UCSD-AML1 (cell line): ENCODE data around the gene PHKG2.

Experiments used
- DNase-seq: peaks from one replicate; lab custom pipeline; 2025; ENCODE audit not compliant: unreplicated experiment; lab: John Stamatoyannopoulos, UW

The PHKG2 gene

GRCh38 chr16:30773826-30774225 is 25.6 kb downstream of the PHKG2 start:
- no peak for DNase-seq

GRCh38 chr16:30774367-30775130 is 26.3 kb downstream of the PHKG2 start:
- no peak for DNase-seq

- DNase-seq, result no peak
Measured at GRCh38 chr16:30775131-30775391, 26.8 kb downstream of the PHKG2 start.

DNA sequence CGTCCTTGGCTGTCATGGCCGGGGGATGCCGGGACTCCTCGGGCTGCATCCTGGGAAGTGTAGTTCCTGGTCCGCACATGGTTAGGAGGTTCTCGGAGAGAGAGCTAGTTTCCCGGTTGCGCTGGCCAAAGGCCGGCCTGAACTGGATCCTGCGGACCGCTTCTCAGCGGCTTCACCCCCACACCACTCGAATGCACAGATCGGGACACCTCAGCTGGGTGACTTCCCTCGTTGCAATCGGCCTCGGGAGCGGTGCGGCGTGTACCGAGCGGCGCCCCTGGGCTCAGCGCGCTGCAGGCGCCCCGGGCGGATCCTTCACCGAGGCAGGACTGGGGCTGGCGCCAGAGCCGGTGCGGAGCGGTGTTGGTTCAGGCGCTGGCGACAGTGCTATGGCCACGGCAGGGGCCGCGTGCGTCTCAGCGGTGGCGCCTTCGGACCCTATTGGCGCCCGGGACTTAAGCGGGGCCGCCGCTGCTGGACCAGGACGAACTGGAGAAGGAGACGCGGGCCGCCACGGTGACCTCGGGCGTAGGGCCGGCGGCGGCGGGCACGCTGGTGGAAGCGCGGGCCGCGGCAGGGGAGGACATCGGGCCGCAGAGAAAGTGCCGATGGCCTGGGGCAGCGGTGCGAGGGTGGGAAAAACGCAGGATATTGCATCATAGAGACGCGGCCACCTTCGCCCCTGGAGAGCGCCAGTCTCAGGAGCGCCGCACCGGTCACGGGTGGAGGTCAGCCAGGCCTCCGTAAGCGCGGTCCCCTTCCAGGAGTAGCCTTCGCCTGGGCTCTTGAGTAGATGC is 27.4 kb downstream of the PHKG2 start:
- peak; percentile 77 for DNase-seq

DNA sequence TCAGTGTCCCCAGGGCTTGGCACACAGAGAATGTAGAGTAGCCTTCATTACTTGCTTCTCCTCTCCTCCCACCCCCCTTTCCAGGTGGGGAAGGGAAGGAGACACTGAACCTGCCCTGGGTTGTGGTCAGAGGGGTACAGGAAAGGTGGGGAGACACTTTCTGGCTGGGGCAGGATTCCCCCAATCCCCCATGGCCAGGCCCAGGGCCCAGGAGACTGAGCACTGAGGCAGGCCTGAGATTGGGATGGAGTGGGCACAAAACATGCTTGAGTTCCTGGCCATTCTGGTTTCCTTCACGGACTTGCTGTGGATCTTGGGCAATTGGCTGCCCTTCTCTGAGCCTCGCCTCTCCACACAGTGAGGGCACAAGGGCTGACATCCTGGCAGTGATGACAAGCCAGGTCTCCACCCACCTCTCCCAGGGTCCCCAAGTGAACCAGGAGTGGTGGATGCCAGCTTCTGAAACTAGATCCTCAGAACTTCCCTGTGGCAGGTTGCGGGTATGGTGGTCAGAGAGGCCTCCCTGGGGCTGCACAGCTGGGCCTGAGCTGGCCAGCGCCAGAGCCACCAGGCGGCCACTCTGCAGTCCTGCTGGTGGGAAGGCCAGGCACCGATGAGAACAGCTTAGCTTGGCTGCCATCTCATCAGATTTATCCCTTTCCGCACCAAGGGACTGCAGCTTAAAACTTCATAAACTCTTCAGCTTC is 29.5 kb downstream of the PHKG2 start:
- DNase-seq, result no peak

GRCh38 chr16:30778549-30779244 is 30.5 kb downstream of the PHKG2 start:
- DNase-seq, result no peak

DNA sequence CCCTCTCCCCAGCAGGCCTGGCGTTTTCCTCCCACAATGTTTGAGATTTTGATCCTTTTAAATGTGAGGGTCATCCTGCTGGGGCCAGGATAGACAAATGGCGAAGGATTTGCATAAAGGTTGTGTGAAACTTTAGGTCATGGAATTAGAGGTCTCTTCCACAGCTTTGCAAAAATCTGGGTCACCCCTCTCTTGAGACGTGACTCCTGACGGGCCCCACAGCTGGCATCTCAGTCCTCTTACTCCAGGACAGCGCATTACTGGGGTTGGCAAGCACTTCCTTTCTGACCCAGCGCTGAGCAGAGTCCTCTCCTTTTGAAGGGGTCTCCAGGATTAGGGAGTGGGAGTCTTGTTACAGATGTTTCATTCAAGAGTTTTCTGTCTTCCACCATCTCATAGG is 31.4 kb downstream of the PHKG2 start:
- DNase-seq, result no peak

DNA sequence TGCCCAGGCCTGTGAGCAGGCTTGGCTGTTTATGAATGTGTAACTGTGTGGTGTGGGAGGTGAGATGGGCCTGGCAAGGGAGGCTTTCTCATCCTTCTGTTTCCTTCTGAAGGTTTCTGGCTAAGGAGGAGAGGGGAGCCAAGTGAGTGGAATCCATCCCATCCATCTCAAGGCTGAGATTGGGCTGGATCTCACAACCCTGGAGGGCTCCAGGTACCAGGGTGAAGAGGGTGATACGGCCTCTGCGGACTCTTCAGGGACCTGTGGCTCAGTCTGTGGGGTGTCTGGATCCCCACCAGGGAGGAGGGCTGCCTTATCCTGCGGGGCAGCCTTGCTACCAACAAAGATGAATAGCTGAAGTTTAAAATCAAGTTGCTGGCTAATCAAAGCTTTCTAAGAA is 31.8 kb downstream of the PHKG2 start:
- no peak for DNase-seq

DNA sequence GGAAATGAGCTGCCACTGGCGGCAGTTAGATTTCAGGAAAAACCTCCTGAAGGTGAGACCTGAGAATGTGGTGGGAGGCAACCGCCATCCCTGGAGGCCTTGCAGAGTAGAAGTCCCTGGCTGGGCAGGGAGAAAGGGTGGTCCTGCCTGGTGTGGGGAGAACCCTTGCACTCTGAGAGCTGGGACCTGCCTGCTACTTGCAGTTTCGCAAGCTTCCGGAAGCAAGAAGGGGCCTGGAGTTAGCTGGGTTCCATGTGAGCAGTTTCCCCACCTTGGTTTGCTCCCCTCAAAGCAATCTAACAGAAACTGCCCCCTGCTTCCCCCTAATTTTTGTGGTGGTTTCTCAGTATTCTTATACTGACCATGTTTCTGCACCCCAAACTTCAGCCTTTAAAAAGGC is 32.3 kb downstream of the PHKG2 start:
- DNase-seq, result no peak

GRCh38 chr16:30782486-30783279 is 34.5 kb downstream of the PHKG2 start:
- DNase-seq, result no peak

DNA sequence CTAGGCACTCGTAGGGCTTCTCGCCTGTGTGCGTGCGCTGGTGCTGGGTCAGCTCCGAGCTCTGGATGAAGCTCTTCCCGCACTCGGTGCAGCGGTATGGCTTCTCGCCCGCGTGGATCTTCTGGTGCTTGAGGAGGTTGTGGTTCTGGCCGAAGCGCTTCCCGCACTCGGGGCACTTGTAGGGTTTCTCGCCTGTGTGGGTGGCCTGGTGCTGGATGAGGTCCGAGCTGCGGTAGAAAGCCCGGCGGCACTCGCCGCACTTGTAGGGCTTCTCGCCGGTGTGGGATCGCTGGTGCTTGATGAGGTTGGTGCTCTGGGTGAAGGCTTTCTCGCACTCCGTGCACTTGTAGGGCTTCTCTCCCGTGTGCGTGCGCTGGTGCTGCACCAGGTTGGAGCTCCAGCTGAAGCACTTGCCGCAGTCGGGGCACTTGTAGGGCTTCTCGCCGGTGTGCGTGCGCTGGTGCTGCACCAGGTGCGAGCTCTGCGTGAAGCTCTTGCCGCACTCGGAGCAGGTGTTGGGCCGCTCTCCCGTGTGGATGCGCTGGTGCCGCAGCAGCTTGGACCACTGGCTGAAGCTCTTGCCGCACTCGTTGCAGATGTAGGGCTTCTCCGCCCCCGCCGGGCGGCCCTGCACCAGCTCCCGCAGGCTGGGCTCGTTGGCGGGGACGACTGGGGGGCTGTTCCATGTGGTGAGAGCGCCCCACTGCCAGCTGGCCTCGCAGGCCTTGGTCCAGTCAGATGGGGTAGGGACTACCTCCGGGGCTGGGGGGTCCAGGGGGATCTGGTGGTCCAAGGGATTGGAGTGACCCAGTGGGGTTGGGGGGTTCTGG is 35.3 kb downstream of the PHKG2 start:
- no peak for DNase-seq

DNA sequence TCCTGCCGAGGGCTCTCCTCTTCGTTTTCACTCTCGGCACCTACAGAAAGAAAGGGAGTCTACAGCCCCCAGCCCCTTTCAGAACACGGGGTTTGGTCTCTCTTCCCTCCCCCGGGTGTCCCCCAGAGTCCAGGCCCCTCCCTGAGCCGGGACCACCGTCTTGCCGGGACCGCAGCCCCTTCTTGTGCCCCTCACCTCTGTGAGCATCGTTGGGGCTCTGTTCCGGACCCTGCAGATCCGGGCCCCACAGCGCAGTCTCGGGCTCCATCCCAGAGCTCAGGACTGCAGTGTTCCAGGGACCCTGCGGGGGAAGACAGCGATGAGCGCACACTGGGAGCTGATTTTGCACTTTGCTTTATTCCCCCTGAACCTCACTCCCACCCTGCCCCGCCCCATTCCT is 36.0 kb downstream of the PHKG2 start:
- no peak for DNase-seq

GRCh38 chr16:30785126-30786106 is 37.2 kb downstream of the PHKG2 start:
- no peak for DNase-seq

DNA sequence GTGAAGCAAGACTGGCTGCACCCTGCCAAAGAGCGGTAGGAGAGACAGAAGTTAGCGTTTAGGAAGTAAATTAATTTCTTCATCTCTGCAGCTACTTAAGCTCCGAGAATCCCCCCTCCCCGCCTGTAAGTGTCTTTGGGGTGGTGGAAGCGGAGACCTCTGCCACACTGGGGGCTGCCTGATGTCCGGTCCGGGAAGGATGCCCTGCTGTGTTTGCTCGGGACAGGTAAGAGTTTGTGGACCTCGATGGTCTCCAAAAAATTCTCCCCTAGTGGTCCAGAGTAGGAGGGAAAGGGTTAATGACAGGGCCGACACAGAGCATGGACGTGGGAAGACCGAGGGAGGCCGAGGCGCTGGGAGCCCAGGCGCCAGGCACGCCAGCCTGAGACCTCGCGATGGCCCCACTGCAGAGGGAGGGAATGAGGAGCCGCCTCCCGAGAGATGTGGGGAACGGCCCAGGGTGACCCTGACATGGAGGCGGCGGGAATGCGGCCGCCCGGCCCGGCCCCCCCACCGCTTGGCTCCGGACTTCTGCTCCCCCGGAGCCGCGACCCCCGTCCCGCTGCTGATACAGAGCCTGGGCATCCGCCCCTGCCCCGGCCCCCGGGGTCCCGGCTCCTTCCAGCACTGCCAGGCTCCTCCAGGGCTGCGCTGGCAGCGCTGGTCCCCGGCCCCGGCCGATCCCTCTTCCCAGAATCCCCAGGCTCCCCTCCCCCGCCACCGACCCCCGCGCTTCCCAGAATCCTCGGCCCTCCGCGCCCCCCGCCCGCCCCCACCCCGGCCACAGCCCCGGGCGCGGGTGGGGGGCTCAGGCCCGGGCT is 38.1 kb downstream of the PHKG2 start:
- DNase-seq, result no peak

DNA sequence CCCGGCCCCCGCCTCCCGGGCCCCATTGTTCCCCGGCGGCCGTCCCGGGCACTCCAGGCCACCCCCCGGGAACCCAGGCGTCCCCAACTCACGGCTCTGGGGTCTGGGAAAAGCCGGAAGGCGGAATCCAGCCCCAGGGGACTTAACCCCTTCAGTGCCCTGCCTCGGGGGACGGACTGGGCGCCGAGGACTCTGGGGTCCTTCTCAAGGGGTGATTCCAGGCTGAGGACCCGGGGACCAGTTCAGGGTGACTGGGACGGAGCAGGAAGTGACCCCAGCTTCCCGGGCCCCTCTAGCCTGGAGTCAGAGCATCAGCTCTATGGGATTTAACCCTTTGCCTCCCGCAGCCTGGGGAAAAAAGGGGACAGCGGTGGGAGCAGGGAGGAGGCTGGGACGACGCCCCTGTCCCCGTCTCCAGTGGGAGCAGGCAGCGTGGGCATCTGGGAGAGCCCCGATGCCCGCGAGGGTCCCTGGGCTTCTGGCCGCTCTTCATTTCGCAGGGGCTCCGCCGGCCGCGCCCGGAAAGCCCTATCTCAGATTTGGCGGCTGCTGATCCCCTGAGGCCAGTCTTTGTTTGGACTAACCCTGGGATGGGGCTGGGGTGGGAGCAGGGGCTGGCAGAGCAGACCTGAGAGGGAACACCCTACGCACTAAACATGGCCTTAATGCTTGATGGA is 38.8 kb downstream of the PHKG2 start, which contains the start of gene ZNF629:
TSS of gene ZNF629 (minus strand) at position 270 of the 677 bp plus-strand sequence. CDS start 2,723 bp downstream, outside the sequence.
- DNase-seq, result peak; percentile 58

DNA sequence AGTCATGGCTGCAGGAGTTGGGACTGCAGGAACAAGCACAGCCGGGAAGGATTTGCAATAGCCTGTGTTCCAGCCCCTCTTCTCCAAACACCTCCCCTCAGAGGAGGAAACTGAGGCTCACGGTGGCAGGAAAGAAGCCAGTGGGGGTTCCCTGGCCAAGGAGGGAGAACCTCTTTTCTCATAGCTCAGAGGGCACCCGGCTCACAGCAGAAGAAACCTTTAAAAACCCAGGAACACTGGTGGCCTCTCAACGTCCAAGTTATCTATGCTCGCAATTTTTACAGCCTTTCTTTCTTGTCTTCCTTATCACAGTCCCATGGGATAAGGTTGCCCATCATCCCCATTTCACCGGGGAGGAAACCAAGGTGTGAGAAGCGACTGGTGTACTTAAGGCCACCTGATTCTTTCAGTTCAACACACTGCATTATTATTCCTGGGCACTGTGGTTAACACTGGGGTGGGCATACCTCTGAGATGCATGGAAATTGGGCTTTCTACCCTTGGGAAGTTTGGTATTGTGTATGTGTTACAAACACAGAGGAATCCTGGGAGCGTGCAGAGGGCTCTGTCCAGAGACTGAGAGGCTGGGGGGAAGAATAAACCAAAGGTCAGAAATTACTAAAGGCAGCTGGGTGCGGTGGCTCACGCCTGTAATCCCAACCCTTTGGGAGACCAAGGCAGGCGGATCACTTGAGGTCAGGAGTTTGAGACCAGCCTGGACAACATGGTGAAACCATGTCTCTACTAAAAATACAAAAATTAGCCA is 39.6 kb downstream of the PHKG2 start:
- no peak for DNase-seq
